Gastroesophageal sphincter (tissue), 3 donors: ENCODE measurements around the gene OPN1MW3.
"Not testable (repeated sequence)": the region's sequence is repeated elsewhere in the genome, so short reads cannot be mapped to it uniquely, and the experiment has no call there.

ENCODE experiments used
- CTCF ChIP-seq, 4 experiments: fragments of 200-600 bp in 2 of 4; fragments of 450-650 bp in 2 of 4; sonication (generic) in 1 of 4; IDR thresholded peaks; one replicate each; pipeline ENCODE4 v1.5.1; 2017 to 2019; ENCODE audit warnings: antibody characterized with exemption in 4 of 4, mild to moderate bottlenecking in 2 of 4, moderate library complexity in 2 of 4
- EP300 ChIP-seq: sonication (generic); formaldehyde crosslinking; IDR thresholded peaks from one replicate; pipeline ENCODE4 v1.6.1; 2017; ENCODE audit warnings: antibody characterized with exemption, mild to moderate bottlenecking
- POLR2A ChIP-seq, 2 donors: fragments of 450-650 bp; IDR thresholded peaks; one replicate each; pipeline ENCODE4 v1.6.1; 2017; ENCODE audit warnings: antibody characterized with exemption in 2 of 2, mild to moderate bottlenecking in 2 of 2, moderate library complexity in 1 of 2
- POLR2AphosphoS5 ChIP-seq: sonication (generic); formaldehyde crosslinking; IDR thresholded peaks from one replicate; pipeline ENCODE4 v1.6.1; 2017; ENCODE audit warnings: antibody characterized with exemption

- not testable (repeated sequence) for TF ChIP-seq POLR2A (IDR thresholded peaks at IDR 0.05); CTCF (IDR thresholded peaks at IDR 0.05); POLR2AphosphoS5; EP300
Measured at GRCh38 chrX:154302998-154303397, 45.6 kb downstream of the OPN1MW3 start.
